Adrenal gland (tissue), 12 donors: ENCODE results near the gene DCTN2. TPM values are rescaled to one million over a fixed set of nuclear protein-coding genes. Genes with fewer than 3 reads are reported as not detected.

Experiments used
- DNase-seq, 7 donors: peaks; one replicate each; pipeline ENCODE4 v3.0.0-alpha.2; 2019 to 2020
- H3K27ac ChIP-seq, 5 donors: fragments of 200-600 bp; sonication (generic) in 4 of 5; 1 replicate in 3 of 5; 2 replicates in 2 of 5; pipeline versions ENCODE4 v1.5.1 to v1.8.0; 2016 to 2020; ENCODE audit warnings: mild to moderate bottlenecking in 1 of 5
- H3K27me3 ChIP-seq: fragments of 200-600 bp; 2 replicates; pipeline ENCODE4 v1.8.0; 2021
- H3K36me3 ChIP-seq, 2 donors: fragments of 200-600 bp; replicated peaks in 1 of 2; 1 replicate in 1 of 2; 2 replicates in 1 of 2; pipeline versions ENCODE4 v1.5.1 to v1.8.0; 2018 to 2022
- H3K4me1 ChIP-seq, 2 donors: fragments of 200-600 bp; replicated peaks in 1 of 2; 1 replicate in 1 of 2; 2 replicates in 1 of 2; pipeline versions ENCODE4 v1.5.1 to v1.8.0; 2018 to 2021
- H3K4me3 ChIP-seq, 4 donors: fragments of 200-600 bp; sonication (generic) in 3 of 4; one replicate each; pipeline ENCODE4 v1.5.1; 2016 to 2018
- H3K9me3 ChIP-seq, 3 donors: fragments of 200-600 bp; sonication (generic) in 1 of 3; replicated peaks in 1 of 3; 1 replicate in 2 of 3; 2 replicates in 1 of 3; pipeline versions ENCODE4 v1.5.1 to v1.8.0; 2016 to 2021
- CTCF ChIP-seq, 6 experiments: fragments of 450-650 bp in 4 of 6; fragments of 200-600 bp in 2 of 6; sonication (generic) in 1 of 6; IDR thresholded peaks; 1 replicate in 5 of 6; 2 replicates in 1 of 6; pipeline versions ENCODE4 v1.5.1 to v1.8.0; 2016 to 2021; ENCODE audit warnings: antibody characterized with exemption in 6 of 6, mild to moderate bottlenecking in 2 of 6, moderate library complexity in 1 of 6
- POLR2A ChIP-seq, 2 donors: fragments of 450-650 bp; IDR thresholded peaks; one replicate each; pipeline ENCODE4 v1.6.1; 2017; ENCODE audit warnings: antibody characterized with exemption in 2 of 2, mild to moderate bottlenecking in 2 of 2, moderate library complexity in 1 of 2
- WGBS, 4 donors: extraction: QIAGEN DNeasy Blood & Tissue Kit in 2 of 4; methylation state at CpG; one replicate each; pipeline versions ENCODE4 v1.1.5 to v1.1.7; 2013 to 2017; 5-methylcytosine and 5-hydroxymethylcytosine counted together
- intact Hi-C, 2 donors: fragments of 100-400 bp; cut with DNase I; formaldehyde crosslinking; loops; one replicate each; pipeline versions ENCODE4 v1.14.1 to v1.15.0; 2022 to 2023
- polyA plus RNA-seq, 3 donors: library from polyadenylated mRNA; stranded (reverse); fragments of 200-250 nt in 2 of 3; fragments of 350-450 nt in 1 of 3; fragmentation: Illumina TruSeq in 1 of 3; extraction: RNeasy Lipid Tissue Mini Kit (QIAGEN cat#74804) in 1 of 3; gene quantifications; one replicate each; pipeline ENCODE4 v1.2.3, GENCODE V29; 2013 to 2014
- total RNA-seq, 9 donors: library from RNA; depleted of rRNA in 4 of 9; stranded (reverse); fragments of >200 nt in 4 of 9; fragments of 120-200 nt in 1 of 9; fragmentation: NEBNext Ultra II Directional in 1 of 9; extraction: Animal tissue kit (Norgen Biotek cat#: 25700) in 1 of 9; gene quantifications; one replicate each; pipeline versions ENCODE4 v1.1.0 to v1.2.4, GENCODE V29; 2013 to 2023
- donor health status: healthy with polysubstance abuse.
- donor health status: Bipolar disorder and iron deficiency.
- donor health status: DM: yes; HTN: yes; CAD: no.
- donor health status: DM: no; HTN: no; CAD: no.
- donor health status: DM: no; HTN: no; CAD: no.
- donor health status: DM: yes; HTN: yes; CAD: no.

Gene DCTN2
- total and polyA plus RNA-seq, 12 donors = 81.2 to 238 (median 135) TPM

- no peaks in the 10 kb centered on the region for H3K4me1 ChIP-seq
- no peaks in the 10 kb centered on the region for H3K27me3 ChIP-seq
- 89 to 98% (median 95%) methylated on average over 8 of the region's 8 CpGs for whole genome bisulfite sequencing, 4 donors
- H3K27ac ChIP-seq = no peak overlapping the region
- TF ChIP-seq POLR2A (IDR thresholded peaks at IDR 0.05) = no peak
- no peak for TF ChIP-seq CTCF (IDR thresholded peaks at IDR 0.05)
- intact Hi-C loops = no loop called here
- no peak for DNase-seq
- peaks cover 0 to 88% of the 10 kb centered on the region in 2 donors for H3K36me3 ChIP-seq
- H3K4me3 ChIP-seq = no peak overlapping the region
- H3K9me3 ChIP-seq = no peaks in the 10 kb centered on the region
These were observed 13.9 kb downstream of the DCTN2 start for GRCh38 chr12:57533108-57533507.

GRCh38 chr12:57531836-57532235 lies 15.2 kb downstream of the DCTN2 start:
- Histone ChIP-seq H3K27ac (no peak overlapping the region), H3K4me3 (no peak overlapping the region), H3K27me3 (no peaks in the 10 kb centered on the region), H3K36me3 (peaks cover 0 to 91% of the 10 kb centered on the region in 2 donors), H3K4me1 (no peaks in the 10 kb centered on the region), H3K9me3 (no peaks in the 10 kb centered on the region)
- WGBS, 4 donors = 77 to 95% (median 84%) methylated on average over 1 of the region's 1 CpG
- no peak for TF ChIP-seq CTCF (IDR thresholded peaks at IDR 0.05)
- no peak for TF ChIP-seq POLR2A (IDR thresholded peaks at IDR 0.05)
- no peak for DNase-seq
- intact Hi-C loops = no loop called here

GRCh38 chr12:57530396-57531142 lies 16.4 kb downstream of the DCTN2 start:
- peaks cover 0 to 98% of the 10 kb centered on the region in 2 donors for H3K36me3 ChIP-seq
- H3K27ac ChIP-seq = no peak overlapping the region
- no peaks in the 10 kb centered on the region for H3K9me3 ChIP-seq
- DNase-seq = no peak
- 84 to 86% (median 85%) methylated on average over 5 of the region's 5 CpGs for WGBS, 4 donors
- TF ChIP-seq POLR2A (IDR thresholded peaks at IDR 0.05) (no peak), CTCF (IDR thresholded peaks at IDR 0.05) (no peak)
- H3K4me3 ChIP-seq = no peak overlapping the region
- no peaks in the 10 kb centered on the region for H3K4me1 ChIP-seq
- H3K27me3 ChIP-seq = no peaks in the 10 kb centered on the region
- intact Hi-C loops = no loop called here

GRCh38 chr12:57529831-57530230 lies 17.2 kb downstream of the DCTN2 start:
- H3K4me1 ChIP-seq = peaks cover 1 to 2% of the 10 kb centered on the region in 2 donors
- peaks cover 0 to 98% of the 10 kb centered on the region in 2 donors for H3K36me3 ChIP-seq

More at GRCh38 chr12:57529831-57530230, 17.2 kb downstream of the DCTN2 start:
- WGBS, 4 donors = 61 to 73% (median 70%) methylated on average over 6 of the region's 6 CpGs
- H3K9me3 ChIP-seq = no peaks in the 10 kb centered on the region
- no peak overlapping the region for H3K27ac ChIP-seq
- DNase-seq = no peak
- intact Hi-C loops = no loop called here
- H3K4me3 ChIP-seq = no peak overlapping the region
- H3K27me3 ChIP-seq = no peaks in the 10 kb centered on the region
- no peak for TF ChIP-seq CTCF (IDR thresholded peaks at IDR 0.05)
- no peak for TF ChIP-seq POLR2A (IDR thresholded peaks at IDR 0.05)
